Testis (tissue), 3 donors: ENCODE measurements around the gene SH2D3A. TPM values are rescaled to one million over a fixed set of nuclear protein-coding genes. Genes with fewer than 3 reads are reported as not detected.
A peak's percentile ranks its signal among the peaks of the same experiment; 100 is the strongest.

Source experiments
- DNase-seq: peaks from one replicate; pipeline ENCODE4 v3.0.0-alpha.2; 2019
- H3K27ac ChIP-seq, 2 donors: fragments of 200-600 bp; sonication (generic); one replicate each; pipeline ENCODE4 v1.5.1; 2019
- H3K27me3 ChIP-seq: fragments of 200-600 bp; sonication (generic); one replicate; pipeline ENCODE4 v1.5.1; 2019
- H3K36me3 ChIP-seq: fragments of 200-600 bp; sonication (generic); one replicate; pipeline ENCODE4 v1.5.1; 2017; ENCODE audit warnings: low read depth; ENCODE audit errors: missing control alignments
- H3K4me1 ChIP-seq: fragments of 200-600 bp; sonication (generic); one replicate; pipeline ENCODE4 v1.5.1; 2019
- H3K4me3 ChIP-seq, 2 donors: fragments of 200-600 bp; sonication (generic); one replicate each; pipeline ENCODE4 v1.5.1; 2017 to 2019
- H3K9me3 ChIP-seq: fragments of 200-600 bp; sonication (generic); one replicate; pipeline ENCODE4 v1.5.1; 2017
- POLR2A ChIP-seq: fragments of 450-650 bp; IDR thresholded peaks from one replicate; pipeline ENCODE4 v1.6.1; 2017; ENCODE audit warnings: antibody characterized with exemption, mild to moderate bottlenecking, moderate library complexity
- WGBS, 2 donors: methylation state at CpG; one replicate each; pipeline ENCODE4 v1.1.5; 2018; 5-methylcytosine and 5-hydroxymethylcytosine counted together
- intact Hi-C: fragments of 100-400 bp; cut with DNase I; formaldehyde crosslinking; loops from one replicate; pipeline ENCODE4 v1.15.1; 2023; ENCODE audit warnings: low total_unique reads
- polyA plus RNA-seq: library from polyadenylated mRNA; stranded (reverse); fragments of 350-450 nt; fragmentation: Illumina TruSeq; extraction: RNeasy Lipid Tissue Mini Kit (QIAGEN cat#74804); gene quantifications from one replicate; pipeline ENCODE4 v1.2.3, GENCODE V29; 2014; ENCODE audit warnings: low read depth, low replicate concordance; ENCODE audit not compliant: insufficient read depth
- total RNA-seq, 2 donors: library from RNA; depleted of rRNA; stranded (reverse); fragments of >200 nt; gene quantifications; one replicate each; pipeline ENCODE4 v1.2.3, GENCODE V29; 2016
- TF ChIP-seq, protein P1 (sequence below), 3 experiments: fragments of 450-650 bp in 2 of 3; fragments of 200-600 bp in 1 of 3; sonication (generic) in 1 of 3; IDR thresholded peaks; one replicate each; pipeline ENCODE4 v1.5.1; 2016 to 2019; ENCODE audit warnings: antibody characterized with exemption in 3 of 3, mild to moderate bottlenecking in 2 of 3, moderate library complexity in 1 of 3

The SH2D3A gene
- total and polyA plus RNA-seq, 3 donors from 2014 or later: 7.4 to 12.8 (median 7.5) TPM

DNA sequence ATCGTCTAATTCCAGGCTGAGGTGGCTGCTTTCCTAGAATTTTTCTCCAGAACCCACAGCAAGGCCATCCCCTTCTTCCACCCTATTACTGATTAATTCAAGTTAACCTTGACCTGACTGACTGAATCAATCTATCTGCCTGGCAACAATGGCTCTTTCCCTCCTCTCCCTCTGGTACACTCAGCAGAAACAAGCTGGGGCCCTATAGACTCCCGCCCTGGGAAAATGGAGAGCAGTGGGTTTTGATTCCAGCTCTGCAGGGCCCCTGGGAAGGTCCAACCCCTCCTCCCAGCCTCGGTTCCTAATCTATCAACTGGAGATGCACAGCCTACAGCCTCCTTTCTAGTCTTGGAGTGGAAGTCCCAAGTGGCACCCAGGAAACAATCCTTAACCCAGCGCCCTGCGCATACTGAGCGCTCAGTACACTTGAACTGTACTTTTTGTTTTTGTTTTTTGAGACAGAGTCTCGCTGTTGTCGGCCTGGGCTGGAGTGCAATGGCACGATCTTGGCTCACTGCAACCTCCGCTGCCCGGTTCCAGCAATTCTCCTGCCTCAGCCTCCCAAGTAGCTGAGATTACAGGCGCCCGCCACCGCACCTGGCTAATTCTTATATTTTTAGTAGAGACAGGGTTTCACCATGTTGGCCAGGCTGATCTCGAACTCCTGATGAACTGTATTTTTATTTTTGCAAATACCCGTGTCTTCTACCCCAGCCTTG, 41.6 kb downstream of the SH2D3A start:
- DNase-seq: no peak
- intact Hi-C loops: no loop called here
- H3K36me3 ChIP-seq: no peaks in the 10 kb centered on the region
- H3K4me3 ChIP-seq: no peak overlapping the region
- H3K27me3 ChIP-seq: no peaks in the 10 kb centered on the region
- WGBS, 2 donors: 83 to 88% methylated on average over 16 of the region's 16 CpGs
- no peak for TF ChIP-seq POLR2A
- TF ChIP-seq, protein P1, sequence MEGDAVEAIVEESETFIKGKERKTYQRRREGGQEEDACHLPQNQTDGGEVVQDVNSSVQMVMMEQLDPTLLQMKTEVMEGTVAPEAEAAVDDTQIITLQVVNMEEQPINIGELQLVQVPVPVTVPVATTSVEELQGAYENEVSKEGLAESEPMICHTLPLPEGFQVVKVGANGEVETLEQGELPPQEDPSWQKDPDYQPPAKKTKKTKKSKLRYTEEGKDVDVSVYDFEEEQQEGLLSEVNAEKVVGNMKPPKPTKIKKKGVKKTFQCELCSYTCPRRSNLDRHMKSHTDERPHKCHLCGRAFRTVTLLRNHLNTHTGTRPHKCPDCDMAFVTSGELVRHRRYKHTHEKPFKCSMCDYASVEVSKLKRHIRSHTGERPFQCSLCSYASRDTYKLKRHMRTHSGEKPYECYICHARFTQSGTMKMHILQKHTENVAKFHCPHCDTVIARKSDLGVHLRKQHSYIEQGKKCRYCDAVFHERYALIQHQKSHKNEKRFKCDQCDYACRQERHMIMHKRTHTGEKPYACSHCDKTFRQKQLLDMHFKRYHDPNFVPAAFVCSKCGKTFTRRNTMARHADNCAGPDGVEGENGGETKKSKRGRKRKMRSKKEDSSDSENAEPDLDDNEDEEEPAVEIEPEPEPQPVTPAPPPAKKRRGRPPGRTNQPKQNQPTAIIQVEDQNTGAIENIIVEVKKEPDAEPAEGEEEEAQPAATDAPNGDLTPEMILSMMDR (IDR thresholded peaks at IDR 0.05): no peak
- H3K4me1 ChIP-seq: peaks cover 9% of the 10 kb centered on the region
- H3K27ac ChIP-seq: no peak overlapping the region
- no peaks in the 10 kb centered on the region for H3K9me3 ChIP-seq

DNA sequence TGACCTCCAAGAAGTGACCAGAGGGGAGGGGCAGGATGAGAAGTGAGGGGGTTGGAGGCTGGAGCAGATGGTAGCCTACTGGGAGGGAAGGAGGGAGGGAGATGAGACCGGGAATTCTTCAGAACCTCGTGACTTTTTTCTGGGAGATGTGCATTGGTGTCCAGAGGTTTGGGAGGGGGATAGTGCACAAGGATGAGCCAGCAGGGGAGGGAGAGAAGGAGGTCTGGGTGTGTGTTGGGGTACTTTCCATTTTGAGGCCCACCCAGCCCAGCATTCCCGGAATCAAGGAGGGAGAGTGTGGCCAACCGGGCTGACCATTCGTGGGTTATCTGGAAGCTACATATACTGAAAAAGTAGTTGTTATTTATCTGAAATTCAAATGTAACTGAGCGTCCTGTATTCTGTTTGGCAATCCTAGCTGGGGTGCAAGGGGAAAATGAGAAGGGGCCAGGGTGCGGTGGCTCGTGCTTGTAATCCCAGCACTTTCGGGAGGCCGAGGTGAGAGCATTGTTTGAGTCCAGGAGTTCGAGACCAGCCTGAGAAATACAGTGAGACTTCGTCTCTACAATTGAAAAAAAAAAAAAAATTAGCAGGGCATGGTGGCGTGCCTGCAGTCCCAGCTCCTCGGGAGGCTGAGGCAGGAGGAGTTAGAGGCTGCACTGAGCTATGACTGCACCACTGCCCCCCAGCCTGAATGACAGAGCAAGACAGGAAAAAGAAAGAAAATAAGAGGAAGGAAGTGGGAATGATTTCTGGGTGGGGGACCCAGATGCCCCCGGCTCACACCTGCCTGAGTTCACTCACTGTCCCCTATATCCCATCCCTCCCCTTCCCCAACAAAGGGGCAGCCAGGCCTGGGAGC, 42.4 kb downstream of the SH2D3A start:
- DNase-seq: no peak
- intact Hi-C loops: no loop called here
- Histone ChIP-seq H3K27ac (no peak overlapping the region), H3K27me3 (no peaks in the 10 kb centered on the region), H3K36me3 (no peaks in the 10 kb centered on the region), H3K9me3 (no peaks in the 10 kb centered on the region), H3K4me3 (no peak overlapping the region), H3K4me1 (peaks cover 9% of the 10 kb centered on the region)
- 68 to 73% methylated on average over 15 of the region's 15 CpGs for WGBS, 2 donors
- TF ChIP-seq, protein P1 (IDR thresholded peaks at IDR 0.05): no peak
- TF ChIP-seq POLR2A: no peak

DNA sequence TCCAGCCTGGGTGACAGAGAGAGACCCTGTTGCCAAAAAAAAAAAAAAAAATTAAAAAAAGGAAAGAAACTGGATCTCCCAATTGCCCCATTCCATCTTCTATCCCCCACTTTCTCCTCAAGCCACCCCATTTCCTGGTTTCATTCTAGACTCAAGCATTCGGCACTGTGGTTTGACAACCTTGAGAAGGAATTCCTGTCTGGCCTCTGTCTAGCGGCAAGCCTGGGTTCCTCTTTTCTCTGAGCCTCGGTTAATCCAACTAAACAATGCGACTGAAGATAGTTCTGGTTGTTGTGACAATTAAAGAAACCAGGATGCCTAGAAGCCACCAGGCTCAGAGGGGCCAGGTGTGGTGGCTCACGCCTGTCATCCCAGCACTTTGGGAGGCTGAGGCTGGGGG, 43.5 kb downstream of the SH2D3A start:
- no peaks in the 10 kb centered on the region for H3K36me3 ChIP-seq
- H3K27me3 ChIP-seq: no peaks in the 10 kb centered on the region
- 81 to 82% methylated on average over 5 of the region's 5 CpGs for WGBS, 2 donors
- H3K27ac ChIP-seq: no peak overlapping the region
- TF ChIP-seq POLR2A: no peak
- TF ChIP-seq, protein P1 (IDR thresholded peaks at IDR 0.05): no peak
- intact Hi-C loops: no loop called here
- no peak overlapping the region for H3K4me3 ChIP-seq
- peaks cover 9% of the 10 kb centered on the region for H3K4me1 ChIP-seq
- DNase-seq: no peak
- H3K9me3 ChIP-seq: no peaks in the 10 kb centered on the region

DNA sequence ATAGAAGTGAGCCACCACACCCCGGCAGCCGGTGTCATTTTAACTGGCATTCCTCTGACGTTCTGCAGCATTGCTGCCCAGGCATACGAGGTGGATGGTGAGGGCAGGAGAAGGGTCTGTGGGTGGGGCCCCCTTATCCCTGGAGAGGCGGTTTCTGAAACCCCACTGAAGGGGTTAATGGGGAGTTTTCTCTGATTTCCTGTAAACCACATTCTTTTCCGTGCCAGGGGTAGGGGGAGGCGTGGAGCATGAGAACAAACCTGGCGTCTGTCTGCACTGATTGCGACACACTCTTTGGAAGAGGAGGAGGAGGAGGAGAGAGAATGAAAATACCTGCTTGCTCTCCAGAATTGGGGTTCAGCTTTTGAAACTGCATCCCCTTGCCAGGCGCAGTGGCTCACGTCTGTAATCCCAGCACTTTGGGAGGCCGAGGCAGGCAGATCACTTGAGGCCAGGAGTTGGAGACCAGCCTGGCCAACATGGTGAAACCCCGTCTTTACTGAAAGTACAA, 44.1 kb downstream of the SH2D3A start:
- DNase-seq: peak; percentile 59
- intact Hi-C loops: no loop called here
- Histone ChIP-seq H3K36me3 (no peaks in the 10 kb centered on the region), H3K4me1 (peaks cover 9% of the 10 kb centered on the region), H3K9me3 (no peaks in the 10 kb centered on the region), H3K4me3 (no peak overlapping the region), H3K27me3 (no peaks in the 10 kb centered on the region), H3K27ac (no peak overlapping the region)
- no peak for TF ChIP-seq POLR2A
- TF ChIP-seq, protein P1 (IDR thresholded peaks at IDR 0.05): no peak
- WGBS, 2 donors: 39 to 47% methylated on average over 13 of the region's 13 CpGs
